ENCODE results near the gene ATP1B2. TPM values are rescaled to one million over a fixed set of nuclear protein-coding genes. Genes with fewer than 3 reads are reported as not detected.
A peak's percentile ranks its signal among the peaks of the same experiment; 100 is the strongest.
"Not testable (repeated sequence)": the region's sequence is repeated elsewhere in the genome, so short reads cannot be mapped to it uniquely, and the experiment has no call there.

ATP1B2 gene
- total RNA-seq, 1 experiment from 2014 or later: not detected

DNA sequence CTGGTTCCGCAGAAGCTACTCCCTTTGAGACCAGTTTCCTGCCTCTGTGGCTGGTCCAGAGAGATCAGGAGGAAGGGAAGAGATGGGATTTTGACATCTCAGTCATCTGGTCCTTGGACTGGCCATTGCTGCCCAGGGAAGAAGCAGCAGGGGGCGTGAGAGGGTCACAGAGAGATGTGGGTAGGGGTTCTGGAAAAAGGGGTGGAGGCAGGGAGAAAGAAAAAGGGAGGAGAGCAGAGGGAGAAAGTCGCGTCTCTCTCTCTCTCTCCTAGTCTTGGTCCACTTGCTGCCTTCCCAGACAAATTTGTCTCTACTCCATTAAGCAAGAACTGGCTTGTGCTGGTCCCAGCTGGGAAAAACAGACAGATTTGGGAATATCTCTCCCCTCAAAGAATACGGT lies 16.3 kb upstream of the ATP1B2 start:
- peak; percentile 26 for DNase-seq (ENCODE audit: low spot score)

DNA sequence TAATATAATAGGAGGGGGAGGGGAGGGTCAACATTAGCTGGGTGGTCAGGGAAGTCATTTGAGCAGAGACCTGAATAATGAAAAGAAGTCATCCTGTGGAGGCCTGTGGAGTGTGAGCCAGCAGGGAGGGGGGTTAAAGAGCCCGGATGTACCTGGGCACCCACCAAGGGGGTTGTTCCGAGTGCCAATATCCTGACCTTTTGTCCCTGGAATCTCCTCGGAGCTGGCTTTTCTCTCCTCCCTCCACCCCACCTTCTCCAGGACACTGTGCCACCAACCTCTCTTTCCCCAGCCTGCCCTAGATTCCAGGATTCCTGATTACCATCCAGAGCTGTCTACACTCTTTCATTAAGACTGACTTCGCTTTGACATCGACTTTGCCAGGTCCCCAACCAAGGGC lies 14.6 kb upstream of the ATP1B2 start:
- no peak for DNase-seq (ENCODE audit: low spot score)

DNA sequence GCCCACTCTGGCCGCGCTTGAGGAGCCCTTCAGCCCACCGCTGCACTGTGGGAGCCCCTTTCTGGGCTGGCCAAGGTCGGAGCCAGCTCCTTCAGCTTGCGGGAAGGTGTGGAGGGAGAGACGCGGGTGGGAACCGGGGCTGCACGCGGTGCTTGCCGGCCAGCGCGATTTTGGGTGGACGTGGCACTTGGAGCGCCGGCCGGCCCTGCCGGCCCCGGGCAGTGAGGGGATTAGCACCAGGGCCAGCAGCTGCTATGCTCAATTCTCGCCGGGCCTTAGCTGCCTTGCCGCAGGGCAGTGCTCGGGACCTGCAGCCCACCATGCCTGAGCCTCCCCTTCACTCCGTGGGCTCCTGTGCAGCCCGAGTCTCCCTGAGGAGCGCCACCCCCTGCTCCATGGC lies 9.9 kb upstream of the ATP1B2 start:
- no peak for DNase-seq (ENCODE audit: low spot score)

DNA sequence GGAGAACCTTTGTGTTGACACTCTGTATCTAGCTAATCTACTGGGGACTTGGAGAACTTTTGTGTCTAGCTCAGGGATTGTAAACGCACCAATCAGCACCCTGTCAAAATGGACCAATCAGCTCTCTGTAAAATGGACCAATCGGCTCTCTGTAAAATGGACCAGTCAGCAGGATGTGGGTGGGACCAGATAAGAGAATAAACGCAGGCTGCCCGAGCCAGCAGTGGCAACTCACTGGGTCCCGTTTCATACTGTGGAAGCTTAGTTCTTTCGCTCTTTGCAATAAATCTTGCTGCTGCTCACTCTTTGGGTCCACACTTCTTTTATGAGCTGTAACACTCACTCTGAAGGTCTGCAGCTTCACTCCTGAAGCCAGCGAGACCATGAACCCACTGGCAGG lies 9.1 kb upstream of the ATP1B2 start:
- not testable (repeated sequence) for DNase-seq (ENCODE audit: low spot score)

DNA sequence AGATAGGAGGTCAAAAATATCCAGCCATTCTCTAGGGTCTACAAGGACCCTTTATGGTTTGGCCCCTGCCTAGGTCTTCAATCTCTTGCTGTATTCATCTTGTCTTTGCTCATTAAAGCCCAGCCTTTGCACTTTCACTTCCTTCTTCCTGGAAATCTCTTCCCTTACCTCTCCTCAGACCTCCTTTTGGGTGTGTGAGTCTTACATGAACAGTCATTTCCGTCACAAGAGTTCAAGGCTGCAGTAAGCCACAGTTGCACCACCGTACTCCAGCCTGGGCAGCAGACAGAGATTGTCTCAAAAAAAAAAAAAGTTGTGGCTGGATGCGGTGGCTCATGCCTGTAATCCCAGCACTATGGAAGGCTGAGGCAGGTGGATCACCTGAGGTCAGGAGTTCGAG lies 6.0 kb upstream of the ATP1B2 start:
- no peak for DNase-seq (ENCODE audit: low spot score)

DNA sequence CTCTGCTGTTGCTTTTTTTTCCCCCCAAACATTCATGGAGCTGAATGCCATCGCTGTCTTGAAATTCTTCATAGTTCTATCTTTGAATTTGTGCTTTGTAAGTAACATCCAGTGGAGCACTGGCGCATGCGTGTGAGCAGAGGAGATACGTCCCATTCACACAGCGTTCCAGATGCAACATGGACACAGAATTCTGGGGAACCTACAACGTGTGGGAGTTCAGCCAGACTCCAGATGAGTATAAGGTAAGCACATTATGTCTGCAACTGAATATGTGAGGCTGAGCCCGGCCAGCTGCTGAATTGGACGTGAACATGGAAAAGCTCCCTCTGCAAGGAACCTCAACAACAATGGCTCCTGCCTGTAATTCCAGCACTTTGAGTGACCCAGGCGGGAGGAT lies 4.3 kb upstream of the ATP1B2 start:
- DNase-seq (ENCODE audit: low spot score): no peak

DNA sequence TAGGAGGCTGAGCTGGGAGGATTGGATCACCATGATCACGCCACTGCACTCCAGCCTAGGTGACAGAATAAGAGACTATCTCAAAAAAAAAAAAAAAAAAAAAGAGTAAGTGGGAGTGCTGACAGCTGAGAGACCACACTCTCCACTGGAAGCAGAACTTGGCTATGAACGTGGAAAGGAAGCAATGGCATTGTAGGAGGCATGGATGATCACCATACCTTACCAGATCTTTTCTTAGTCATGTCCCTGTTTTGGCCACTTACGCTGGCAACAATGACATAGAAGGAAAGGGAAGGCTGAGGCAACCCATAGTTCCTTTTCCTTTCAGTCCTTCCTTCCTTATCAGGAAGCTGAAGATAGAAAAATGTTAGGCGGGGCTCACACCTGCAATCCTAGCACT lies 3.7 kb upstream of the ATP1B2 start:
- DNase-seq (ENCODE audit: low spot score): no peak

DNA sequence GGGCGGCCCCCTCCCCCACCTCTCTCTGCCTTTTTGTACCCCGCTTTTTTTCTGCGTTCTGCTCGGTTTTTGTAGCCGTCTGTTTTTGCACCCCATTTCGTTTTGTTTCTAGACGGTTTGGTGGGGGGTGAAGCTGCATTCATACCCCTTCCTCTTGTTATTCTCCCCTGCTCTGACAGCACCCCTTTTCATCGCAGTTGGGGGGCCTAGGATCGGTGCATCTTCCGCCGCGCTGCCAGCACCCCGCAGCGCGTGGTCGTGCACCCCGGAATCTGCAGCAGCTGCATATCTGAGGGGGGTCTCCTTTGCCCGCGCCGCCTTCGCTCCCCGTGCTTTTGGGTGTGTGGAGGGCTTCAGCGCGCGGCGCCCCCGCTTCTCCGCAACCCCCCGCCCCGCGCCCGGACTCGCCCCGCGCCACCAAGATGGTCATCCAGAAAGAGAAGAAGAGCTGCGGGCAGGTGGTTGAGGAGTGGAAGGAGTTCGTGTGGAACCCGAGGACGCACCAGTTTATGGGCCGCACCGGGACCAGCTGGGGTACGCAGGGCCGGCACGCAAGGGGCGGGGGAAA lies 455 bp downstream of the ATP1B2 start:
- DNase-seq (ENCODE audit: low spot score): no peak

DNA sequence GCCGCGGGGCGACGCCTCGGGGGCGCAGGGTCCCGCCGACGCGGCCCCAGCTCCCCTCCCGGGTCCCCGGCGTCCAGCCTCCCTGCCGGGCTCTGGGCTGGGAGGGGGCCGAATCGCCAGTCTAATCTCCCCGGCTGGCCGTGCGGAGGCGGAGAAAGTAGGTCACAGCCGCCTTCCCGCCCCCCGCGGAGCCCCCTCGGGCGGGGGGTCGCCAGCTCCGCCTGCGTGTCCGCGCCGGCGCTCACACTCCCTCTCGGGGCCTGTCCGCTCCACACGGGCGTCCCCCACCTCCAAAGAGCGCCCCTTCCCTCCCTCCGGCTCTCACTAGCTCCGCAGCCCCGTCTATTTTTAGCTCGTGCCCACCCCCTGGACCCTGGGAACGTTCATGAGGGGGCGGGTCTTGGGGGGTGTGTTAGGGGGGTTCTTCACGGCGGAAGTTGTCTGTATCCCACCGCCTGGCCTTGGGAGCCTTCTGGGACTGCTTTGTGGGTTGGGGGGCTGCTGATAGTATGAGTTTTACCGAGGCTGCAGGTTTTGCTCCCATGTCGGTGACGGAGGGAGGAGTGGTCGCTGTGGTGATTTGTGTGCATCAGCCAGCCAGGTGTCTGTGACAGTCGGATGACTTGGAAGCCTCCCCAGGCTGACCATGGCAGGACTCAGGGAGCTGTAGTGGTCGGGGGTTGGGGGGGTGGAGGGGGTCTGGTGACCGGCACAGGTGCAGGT lies 1.1 kb downstream of the ATP1B2 start:
- no peak for DNase-seq (ENCODE audit: low spot score)

DNA sequence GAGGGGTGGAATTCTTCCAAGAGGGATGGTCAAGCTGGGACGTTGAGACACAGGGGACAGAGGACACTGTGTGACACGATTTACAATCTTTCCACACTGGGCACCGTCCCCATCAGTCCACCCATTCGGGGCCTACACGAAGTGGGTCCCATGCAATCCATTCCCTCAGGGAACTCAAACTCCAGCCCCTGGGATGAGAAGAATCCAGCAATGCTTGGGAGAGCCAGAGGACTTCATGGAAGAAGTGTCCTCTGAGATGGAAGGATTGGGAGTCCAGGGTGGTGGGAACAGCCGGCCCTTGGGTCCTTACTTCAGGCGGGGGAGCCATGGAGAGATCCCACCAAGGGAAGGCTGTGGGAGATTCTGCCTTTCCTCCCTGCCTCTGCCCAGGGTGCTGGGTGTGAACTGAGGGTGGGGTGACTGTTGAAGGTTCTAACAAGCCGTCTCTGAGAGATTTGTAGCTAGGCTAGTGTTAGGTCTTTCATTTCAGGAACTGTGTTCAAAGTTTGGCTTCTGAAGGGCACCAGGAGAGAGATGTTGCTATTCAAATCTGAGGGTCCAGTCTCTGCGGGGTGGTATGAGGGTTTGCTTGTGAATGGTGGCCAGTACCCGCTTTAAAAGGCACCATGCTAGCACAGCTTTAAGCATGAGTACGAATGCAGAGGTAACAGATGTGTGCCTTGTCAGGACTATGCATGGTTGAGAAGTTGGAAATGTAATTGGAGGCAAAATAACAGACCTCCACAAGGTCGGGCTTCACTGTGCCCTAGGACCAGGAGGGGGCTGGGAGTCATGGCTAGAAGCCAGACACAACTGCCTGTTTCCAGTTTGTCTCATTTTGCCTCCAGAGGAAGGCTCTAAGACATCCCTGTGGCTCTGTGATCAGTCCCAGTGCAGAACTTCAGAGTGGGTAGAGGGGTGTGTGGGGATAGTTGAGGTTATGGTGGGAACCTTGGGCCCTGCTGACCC lies 1.9 kb downstream of the ATP1B2 start:
- no peak for DNase-seq (ENCODE audit: low spot score)

DNA sequence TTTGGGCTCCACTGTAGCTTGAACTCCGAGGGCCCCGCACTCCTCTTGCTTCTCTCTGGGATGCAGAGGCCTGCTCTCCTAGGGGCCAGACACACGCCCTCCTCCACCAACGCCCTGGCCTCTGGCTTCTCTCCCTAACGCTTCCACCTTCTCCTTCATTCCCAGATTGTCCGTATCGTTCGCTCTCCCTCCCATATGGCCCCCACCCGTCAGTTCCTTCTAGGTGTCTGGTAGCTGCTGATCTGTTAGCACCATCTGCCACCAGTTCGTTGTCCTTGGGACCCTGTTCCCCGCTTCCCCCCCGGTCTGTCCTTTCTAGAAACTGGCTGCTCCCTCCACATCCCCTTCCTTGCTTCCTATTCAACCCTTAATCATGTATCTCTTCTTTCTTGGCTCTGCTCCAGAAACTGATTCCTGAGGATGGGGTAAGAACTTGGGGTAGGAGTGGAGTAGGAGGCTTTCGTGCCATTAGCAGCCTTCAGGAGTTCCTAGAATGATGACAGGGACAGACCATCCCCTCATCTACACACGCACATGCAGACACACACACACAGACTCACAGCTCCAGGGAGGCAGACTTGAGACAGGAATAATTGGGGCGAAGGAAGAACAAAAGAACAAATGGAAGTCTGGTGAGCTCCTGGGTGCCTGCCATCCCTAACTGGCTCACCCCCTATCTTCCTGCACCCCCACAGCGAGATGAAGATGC lies 4.3 kb downstream of the ATP1B2 start:
- no peak for DNase-seq (ENCODE audit: low spot score)

DNA sequence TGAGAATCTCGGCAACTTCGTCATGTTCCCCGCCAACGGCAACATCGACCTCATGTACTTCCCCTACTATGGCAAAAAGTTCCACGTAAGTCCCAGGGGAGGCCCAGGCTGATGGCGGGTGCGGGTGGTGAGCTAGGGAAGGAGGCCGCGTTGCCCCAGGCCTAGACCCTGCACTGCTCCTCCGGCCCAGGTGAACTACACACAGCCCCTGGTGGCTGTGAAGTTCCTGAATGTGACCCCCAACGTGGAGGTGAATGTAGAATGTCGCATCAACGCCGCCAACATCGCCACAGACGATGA lies 4.8 kb downstream of the ATP1B2 start:
- no peak for DNase-seq (ENCODE audit: low spot score)

DNA sequence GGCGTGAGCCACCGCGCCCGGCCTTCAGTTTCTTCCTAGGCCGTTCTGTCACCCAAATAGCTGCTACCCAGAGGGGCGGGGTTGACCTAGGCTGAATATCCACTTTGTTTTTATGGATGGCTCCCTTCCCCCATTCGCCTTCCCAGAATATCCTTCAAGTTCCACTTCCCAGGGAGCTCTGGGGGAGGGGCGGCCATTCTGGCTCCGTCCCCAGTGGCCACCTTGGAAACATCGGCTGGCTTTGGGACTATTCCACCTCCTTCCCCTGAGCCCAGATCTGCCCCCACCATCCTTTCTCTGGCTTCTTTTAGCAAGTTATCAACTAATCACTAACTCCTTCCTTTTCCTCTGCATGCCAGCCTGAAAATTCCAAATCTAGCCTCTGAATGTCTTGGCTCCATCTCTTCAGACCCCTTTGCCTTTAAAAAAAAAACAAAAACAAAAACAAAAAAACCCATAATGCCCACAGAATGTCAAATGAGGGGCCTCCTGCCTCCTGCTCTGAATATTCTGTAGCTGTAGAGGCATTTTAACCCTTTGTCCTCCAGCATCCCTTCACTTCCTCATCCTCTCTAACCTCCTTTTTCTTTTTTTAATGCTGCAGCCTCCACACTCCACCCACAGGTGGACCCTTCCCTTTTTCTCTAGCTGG lies 6.4 kb downstream of the ATP1B2 start:
- DNase-seq (ENCODE audit: low spot score): no peak

DNA sequence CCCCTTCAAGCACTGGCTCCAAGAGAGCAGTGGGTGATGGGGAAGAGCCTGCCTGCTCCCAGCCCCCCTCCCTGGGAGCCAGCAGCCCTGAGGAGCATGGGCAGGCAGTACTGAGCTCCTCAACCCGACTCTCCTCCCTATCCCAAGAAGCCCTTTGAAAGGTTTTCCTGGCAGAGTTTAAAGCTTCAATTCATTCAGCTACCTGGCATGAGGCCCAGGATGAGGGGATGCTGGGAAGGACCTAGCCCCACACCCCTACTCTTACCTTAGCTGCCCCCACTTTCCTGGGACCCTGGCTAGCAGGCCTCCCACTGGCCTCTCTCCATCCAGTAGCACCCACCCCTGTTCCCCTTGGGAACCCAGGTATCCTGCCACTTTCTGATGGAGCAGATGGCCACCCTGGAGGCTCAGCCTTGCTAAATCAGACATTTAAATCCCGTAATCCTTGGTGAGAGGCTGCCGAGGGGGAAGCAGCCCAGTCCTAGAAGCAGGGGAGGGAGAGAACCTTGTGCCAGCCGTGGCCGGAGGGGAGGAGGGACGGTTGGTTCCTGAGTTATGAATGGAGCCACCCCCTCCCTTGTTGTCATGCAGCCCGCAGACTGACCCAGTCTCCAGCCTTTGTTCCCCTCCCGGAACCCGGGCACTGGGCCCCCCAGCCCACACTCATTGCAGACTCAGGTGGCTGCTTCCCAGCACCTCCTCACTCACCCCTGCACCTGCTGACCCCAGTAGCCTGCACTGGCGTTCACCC lies 17.1 kb downstream of the ATP1B2 start:
- DNase-seq (ENCODE audit: low spot score): no peak

DNA sequence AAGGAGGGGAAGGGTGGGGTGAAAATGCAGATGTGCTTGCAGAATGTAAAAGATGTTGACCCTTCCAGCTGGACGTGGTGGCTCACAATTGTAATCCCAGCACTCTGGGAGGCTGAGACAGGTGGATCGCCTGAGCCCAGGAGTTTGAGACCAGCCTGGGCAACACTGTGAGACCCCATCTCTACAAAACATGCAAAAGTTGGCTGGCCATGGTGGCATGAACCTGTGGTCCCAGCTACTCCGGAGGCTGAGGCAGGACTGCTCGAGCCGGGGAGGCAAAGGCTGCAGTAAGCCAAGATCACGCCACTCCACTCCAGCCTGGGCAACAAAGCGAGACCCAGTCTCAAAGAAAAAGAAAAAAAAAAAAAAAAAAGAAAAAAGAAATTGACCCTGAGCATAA lies 17.8 kb downstream of the ATP1B2 start:
- DNase-seq (ENCODE audit: low spot score): no peak

DNA sequence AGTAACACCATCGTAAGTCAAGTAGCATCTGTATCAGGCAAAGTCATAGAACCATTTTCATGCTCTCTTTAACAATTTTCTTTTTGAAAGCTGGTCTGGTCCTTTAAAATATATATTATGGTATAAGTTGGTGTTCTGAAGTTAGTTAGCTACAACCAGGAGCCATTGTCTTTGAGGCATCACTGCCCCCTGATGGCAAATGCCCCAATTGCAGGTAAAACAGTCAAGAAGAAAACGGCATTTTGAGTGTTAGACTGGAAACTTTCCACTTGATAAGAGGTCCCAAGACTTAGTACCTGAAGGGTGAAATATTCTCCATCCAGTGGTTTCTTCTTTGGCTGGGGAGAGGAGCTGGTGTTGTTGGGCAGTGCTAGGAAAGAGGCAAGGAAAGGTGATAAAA lies 22.5 kb downstream of the ATP1B2 start:
- peak; percentile 27 for DNase-seq (ENCODE audit: low spot score)

DNA sequence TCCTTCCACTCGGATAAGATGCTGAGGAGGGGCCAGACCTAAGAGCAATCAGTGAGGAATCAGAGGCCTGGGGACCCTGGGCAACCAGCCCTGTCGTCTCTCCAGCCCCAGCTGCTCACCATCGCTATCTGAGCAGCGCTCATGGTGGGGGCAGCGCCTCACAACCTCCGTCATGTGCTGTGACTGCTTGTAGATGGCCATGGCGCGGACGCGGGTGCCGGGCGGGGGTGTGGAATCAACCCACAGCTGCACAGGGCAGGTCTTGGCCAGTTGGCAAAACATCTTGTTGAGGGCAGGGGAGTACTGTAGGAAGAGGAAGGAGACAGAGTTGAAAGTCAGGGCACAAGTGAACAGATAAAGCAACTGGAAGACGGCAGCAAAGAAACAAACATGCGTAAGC lies 24.2 kb downstream of the ATP1B2 start:
- no peak for DNase-seq (ENCODE audit: low spot score)

DNA sequence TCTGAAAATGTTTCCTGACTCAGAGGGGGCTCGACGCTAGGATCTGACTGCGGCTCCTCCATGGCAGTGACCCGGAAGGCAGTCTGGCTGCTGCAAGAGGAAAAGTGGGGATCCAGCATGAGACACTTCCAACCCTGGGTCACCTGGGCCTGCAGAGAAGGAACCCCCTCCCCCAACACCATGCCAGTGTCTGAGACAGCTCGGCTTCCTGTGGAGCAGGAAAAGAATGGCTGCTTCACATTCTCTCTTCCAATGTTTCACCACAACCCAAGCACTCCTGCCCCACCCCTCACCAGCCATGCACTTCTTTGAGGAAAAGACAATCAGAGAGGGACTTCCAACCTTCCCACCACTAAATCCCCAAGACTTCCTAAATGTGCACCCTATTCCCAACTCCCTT lies 25.8 kb downstream of the ATP1B2 start:
- no peak for DNase-seq (ENCODE audit: low spot score)

DNA sequence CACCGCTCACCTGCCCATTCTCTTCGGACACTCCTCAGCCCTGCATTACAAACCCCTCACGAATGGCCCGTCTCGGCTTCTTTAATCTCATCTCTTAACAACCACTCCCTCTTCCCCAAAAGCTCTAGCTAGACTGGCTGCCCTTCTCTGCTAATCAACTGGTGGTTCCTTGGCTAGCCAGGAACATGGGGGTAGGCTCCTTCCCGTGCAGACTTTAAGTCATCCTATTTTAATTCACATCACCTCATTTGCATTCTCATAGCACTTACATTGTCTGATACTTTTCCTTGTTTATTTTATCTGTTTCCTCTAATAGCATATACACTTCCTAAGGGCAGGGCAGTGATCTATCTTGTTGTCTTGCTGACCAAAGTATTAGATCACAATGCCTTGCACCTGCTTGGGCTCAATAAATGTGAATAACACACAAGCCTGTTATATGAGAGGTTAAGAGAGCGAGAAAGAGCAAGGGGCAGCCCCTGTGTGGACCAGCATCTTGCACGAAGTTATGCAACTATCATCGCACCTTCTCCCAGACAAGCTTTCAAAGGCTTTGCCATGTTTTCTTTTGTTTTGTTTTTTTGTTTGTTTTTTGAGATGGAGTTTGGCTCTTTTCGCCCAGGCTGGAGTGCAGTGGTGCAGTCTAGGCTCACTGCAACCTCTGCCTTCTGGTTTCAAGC lies 26.8 kb downstream of the ATP1B2 start:
- no peak for DNase-seq (ENCODE audit: low spot score)

DNA sequence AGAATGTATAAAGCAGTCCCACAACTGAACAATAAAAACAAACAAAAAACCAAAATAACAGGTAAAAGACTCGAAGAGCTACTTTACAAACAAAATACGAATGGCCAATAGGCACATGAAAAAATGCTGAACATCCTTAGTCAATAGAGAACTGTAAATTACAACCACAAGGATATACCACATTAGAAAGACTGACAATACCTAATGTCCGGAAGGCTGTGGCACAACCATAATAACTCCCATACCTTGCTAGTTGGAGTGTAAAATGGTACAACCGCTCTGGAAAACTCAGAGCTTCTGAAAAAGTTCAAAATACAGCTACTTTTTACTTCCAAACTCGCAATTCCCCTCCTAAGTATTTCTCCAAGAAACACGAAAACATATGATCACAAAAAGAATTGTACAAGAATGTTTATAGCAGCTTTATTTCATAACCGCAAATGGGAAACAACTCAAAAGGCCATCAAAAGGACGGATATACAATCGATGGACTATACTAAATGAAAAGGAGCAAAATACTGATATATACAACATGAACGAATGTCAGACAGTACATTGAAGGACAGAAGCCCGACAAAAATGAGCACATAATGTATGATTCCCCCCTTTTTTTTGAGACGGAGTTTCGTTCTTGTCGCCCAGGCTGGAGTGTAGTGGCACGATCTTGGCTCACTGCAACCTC lies 34.3 kb downstream of the ATP1B2 start:
- DNase-seq (ENCODE audit: low spot score): peak; percentile 29
